GM12878 (cell line): Measurements from ENCODE around the gene RGPD5. TPM values are rescaled to one million over a fixed set of nuclear protein-coding genes. Genes with fewer than 3 reads are reported as not detected.
"Not testable (repeated sequence)": the region's sequence is repeated elsewhere in the genome, so short reads cannot be mapped to it uniquely, and the experiment has no call there.

ENCODE experiments used
- ATAC-seq: fragments of 200-7000 bp; cut with Tn5 transposase; 3 replicates; pipeline ENCODE4 v1.9.1; 2020; ENCODE audit warnings: mild to moderate bottlenecking, moderate library complexity
- BruUV-seq: library from RNA; stranded (reverse); fragments of 400-500 nt; replicated peaks from 2 replicates; lab custom pipeline; 2021; lab: Mats Ljungman, UMichigan
- CTCF ChIA-PET: fragments of 300-600 bp; sonication (Branson Sonifier 250); formaldehyde crosslinking; extraction: SDS; loops from one replicate; lab custom pipeline; 2021; ENCODE audit warnings: inconsistent platforms; lab: Yijun Ruan, JAX
- POLR2A ChIA-PET: fragments of 350-600 bp; formaldehyde crosslinking; extraction: SDS; loops from one replicate; lab custom pipeline; 2021; ENCODE audit warnings: inconsistent platforms; lab: Charles Lee
- RAD21 ChIA-PET: fragments of 300-600 bp; sonication (Branson Sonifier 250); formaldehyde crosslinking; loops from one replicate; lab custom pipeline; 2023; ENCODE audit warnings: antibody characterized with exemption; ENCODE audit not compliant: unreplicated experiment; lab: Charles Lee
- SMC1A ChIA-PET: fragments of 300-600 bp; sonication (Branson Sonifier 250); formaldehyde crosslinking; loops from one replicate; lab custom pipeline; 2023; ENCODE audit not compliant: unreplicated experiment, uncharacterized antibody; lab: Charles Lee
- DNase-seq: peaks from one replicate; pipeline ENCODE4 v3.0.0-alpha.2; 2011; ENCODE audit warnings: low read depth, low spot score
- FAIRE-seq: peaks from 3 replicates; lab custom pipeline; 2011; peaks lifted over from hg19 to GRCh38; lab: Jason Lieb, UNC
- H2AFZ ChIP-seq: 2 replicates; pipeline ENCODE4 v1.6.0; 2011; ENCODE audit warnings: low read depth, low read length, control low read depth; ENCODE audit not compliant: control insufficient read depth
- H3K27ac ChIP-seq: 2 replicates; pipeline ENCODE4 v1.5.1; 2011; ENCODE audit warnings: control low read depth; ENCODE audit not compliant: control insufficient read depth, insufficient read depth
- H3K27me3 ChIP-seq, 2 experiments: replicated peaks in 1 of 2; 2 replicates each; pipeline versions ENCODE4 v1.6.0 to v1.6.1; 2011; ENCODE audit warnings: low read length in 1 of 2; ENCODE audit not compliant: control insufficient read depth in 2 of 2, insufficient read depth in 2 of 2
- H3K36me3 ChIP-seq, 2 experiments: 2 replicates each; pipeline ENCODE4 v1.5.1; 2011; ENCODE audit warnings: low read length in 1 of 2; ENCODE audit not compliant: control insufficient read depth in 2 of 2, insufficient read depth in 2 of 2
- H3K4me1 ChIP-seq: 2 replicates; pipeline ENCODE4 v1.6.1; 2011; ENCODE audit warnings: mild to moderate bottlenecking, low read length, moderate library complexity, mixed read lengths; ENCODE audit not compliant: control insufficient read depth, insufficient read depth
- H3K4me2 ChIP-seq: 2 replicates; pipeline ENCODE4 v1.6.0; 2011; ENCODE audit warnings: control low read depth; ENCODE audit not compliant: control insufficient read depth, insufficient read depth
- H3K4me3 ChIP-seq: fragments of 200-600 bp; sonication (generic); 2 replicates; pipeline ENCODE4 v1.5.1; 2016
- H3K79me2 ChIP-seq: 2 replicates; pipeline ENCODE4 v1.6.0; 2011; ENCODE audit warnings: low read length; ENCODE audit not compliant: control insufficient read depth, insufficient read depth
- H3K9ac ChIP-seq: 2 replicates; pipeline ENCODE4 v1.8.0; 2011; ENCODE audit warnings: low read length, control low read depth, mixed read lengths; ENCODE audit not compliant: control insufficient read depth, insufficient read depth
- H3K9me3 ChIP-seq: replicated peaks from 3 replicates; pipeline ENCODE4 v1.5.1; 2011; ENCODE audit warnings: mild to moderate bottlenecking, low read length; ENCODE audit not compliant: control insufficient read depth, insufficient read depth
- H4K20me1 ChIP-seq: 2 replicates; pipeline ENCODE4 v1.6.0; 2011; ENCODE audit not compliant: control insufficient read depth, insufficient read depth
- WGBS: methylation state at CpG from one replicate; pipeline ENCODE4 v1.1.6; 2016; ENCODE audit warnings: low lambda C conversion rate; ENCODE audit not compliant: insufficient replicate concordance, insufficient coverage; ENCODE audit errors: missing lambda C conversion rate; 5-methylcytosine and 5-hydroxymethylcytosine counted together
- in situ Hi-C: fragments of 300-500 bp; cut with MboI; formaldehyde crosslinking; loops from 9 replicates; pipeline ENCODE4 v1.14.3; 2018; ENCODE audit warnings: mixed read lengths
- intact Hi-C: fragments of 100-400 bp; cut with micrococcal nuclease; formaldehyde crosslinking; loops from one replicate; pipeline ENCODE4 v1.14.2; 2022; ENCODE audit not compliant: unreplicated experiment
- polyA plus RNA-seq, 11 experiments: library from polyadenylated mRNA; depleted of rRNA in 4 of 11; unstranded in 6 of 11; stranded (reverse) in 5 of 11; fragments of >200 nt; fragmentation: Nextera tagmentation in 4 of 11; fragmentation: Illumina TruSeq in 1 of 11; extraction: Ambion mirVana in 4 of 11; extraction: Trizol in 1 of 11; gene quantifications; 1 replicate in 1 of 11; 2 replicates in 10 of 11; pipeline versions ENCODE4 v1.2.1 to v1.2.3, GENCODE V29; 2011 to 2016; ENCODE audit warnings: inconsistent platforms in 2 of 11, missing spikeins in 2 of 11, low read depth in 1 of 11
- total RNA-seq, 4 experiments: library from RNA; depleted of rRNA in 3 of 4; stranded (reverse); fragments of >200 nt in 3 of 4; fragmentation: Illumina TruSeq in 1 of 4; extraction: Trizol in 1 of 4; gene quantifications; 2 replicates each; pipeline versions ENCODE4 v1.2.1 to v1.2.3, GENCODE V29; 2013 to 2021

The RGPD5 gene
- total and polyA plus RNA-seq, 10 of the 15 experiments (the other 5 are each of a cell fraction or from before 2014, with no cell fraction given): 0.13 to 9.6 (median 3.7) TPM

- H3K4me3 ChIP-seq, H2AFZ ChIP-seq, H3K9ac ChIP-seq, SMC1A ChIA-PET, BruUV-seq, H3K4me2 ChIP-seq, in situ Hi-C loops, DNase-seq, POLR2A ChIA-PET, H3K27me3 ChIP-seq, RAD21 ChIA-PET, H3K9me3 ChIP-seq, H4K20me1 ChIP-seq, H3K4me1 ChIP-seq, intact Hi-C loops, H3K36me3 ChIP-seq, FAIRE-seq, CTCF ChIA-PET, H3K27ac ChIP-seq, H3K79me2 ChIP-seq: not testable (repeated sequence)
- ATAC-seq: peak; percentile 95
- no CpG with 5 or more reads among the region's 4 CpGs for WGBS
Measured at GRCh38 chr2:109896212-109896611, 102.1 kb downstream of the RGPD5 start.

GRCh38 chr2:109897769-109898461, 103.8 kb downstream of the RGPD5 start:
- H3K4me1 ChIP-seq, H3K27me3 ChIP-seq, POLR2A ChIA-PET, H3K4me3 ChIP-seq, H3K9ac ChIP-seq, H4K20me1 ChIP-seq, H3K27ac ChIP-seq, SMC1A ChIA-PET, FAIRE-seq, CTCF ChIA-PET, H3K9me3 ChIP-seq, H3K79me2 ChIP-seq, H3K4me2 ChIP-seq, RAD21 ChIA-PET, H3K36me3 ChIP-seq, DNase-seq, H2AFZ ChIP-seq, in situ Hi-C loops, intact Hi-C loops: not testable (repeated sequence)
- no CpG with 5 or more reads among the region's 8 CpGs for WGBS
- peak; percentile 49 for ATAC-seq
- TSS peak; percentile 84 for BruUV-seq

GRCh38 chr2:109898462-109899336, 104.6 kb downstream of the RGPD5 start, which contains the start of gene LIMS3:
TSS of gene LIMS3 (plus strand) at chr2:109898688. CDS start at chr2:109898729, 41 bp downstream.
- not testable (repeated sequence) for H3K36me3 ChIP-seq

More at GRCh38 chr2:109898462-109899336, 104.6 kb downstream of the RGPD5 start, which contains the start of gene LIMS3:
- H3K4me2 ChIP-seq, in situ Hi-C loops, intact Hi-C loops, H2AFZ ChIP-seq, H3K9me3 ChIP-seq, H3K4me3 ChIP-seq, POLR2A ChIA-PET, SMC1A ChIA-PET, H3K27me3 ChIP-seq, H3K79me2 ChIP-seq, H3K27ac ChIP-seq, FAIRE-seq, ATAC-seq, H3K9ac ChIP-seq, H4K20me1 ChIP-seq, DNase-seq, RAD21 ChIA-PET, H3K4me1 ChIP-seq, CTCF ChIA-PET, BruUV-seq: not testable (repeated sequence)
- WGBS: no CpG with 5 or more reads among the region's 28 CpGs
